IMR-90 (cell line): Measurements from ENCODE around the gene RHBDL1. TPM values are rescaled to one million over a fixed set of nuclear protein-coding genes. Genes with fewer than 3 reads are reported as not detected.

Experiments
- ATAC-seq: fragments of 200-7000 bp; cut with Tn5 transposase; 2 replicates; pipeline ENCODE4 v1.9.1; 2020; ENCODE audit warnings: low read depth, mild to moderate bottlenecking, moderate library complexity
- BruUV-seq: library from RNA; stranded (reverse); fragments of 400-500 nt; replicated peaks from 2 replicates; lab custom pipeline; 2021; lab: Mats Ljungman, UMichigan
- CTCF ChIA-PET: fragments of 300-600 bp; formaldehyde crosslinking; extraction: SDS; loops from one replicate; lab custom pipeline; 2021; ENCODE audit warnings: antibody characterized with exemption; lab: Yijun Ruan, JAX
- POLR2A ChIA-PET: fragments of 300-600 bp; sonication (Branson Sonifier 250); formaldehyde crosslinking; loops from one replicate; lab custom pipeline; 2022; ENCODE audit warnings: antibody characterized with exemption; ENCODE audit not compliant: unreplicated experiment; lab: Charles Lee
- DNase-seq: peaks from one replicate; pipeline ENCODE4 v3.0.0; 2013
- H2AFZ ChIP-seq: replicated peaks from 2 replicates; pipeline ENCODE3; 2013; ENCODE audit warnings: low read length, mild to moderate bottlenecking; ENCODE audit not compliant: poor library complexity
- H2AK5ac ChIP-seq: 2 replicates; pipeline ENCODE4 v1.6.1; 2013; ENCODE audit warnings: low read depth, low read length, inconsistent platforms
- H2AK9ac ChIP-seq: replicated peaks from 2 replicates; pipeline ENCODE3; 2013; ENCODE audit warnings: mild to moderate bottlenecking, low read depth, low read length, moderate library complexity; ENCODE audit not compliant: poor library complexity
- H2BK120ac ChIP-seq: 2 replicates; pipeline ENCODE4 v1.6.1; 2013; ENCODE audit warnings: low read depth, low read length, inconsistent platforms
- H2BK15ac ChIP-seq: 3 replicates; pipeline ENCODE4 v1.6.1; 2013; ENCODE audit warnings: low read depth, low read length, inconsistent platforms
- H2BK20ac ChIP-seq: 2 replicates; pipeline ENCODE4 v1.6.1; 2013; ENCODE audit warnings: low read depth, mild to moderate bottlenecking, inconsistent platforms, low read length, moderate library complexity
- H2BK5ac ChIP-seq: 2 replicates; pipeline ENCODE4 v1.6.1; 2013; ENCODE audit warnings: mild to moderate bottlenecking, low read depth, low read length, inconsistent platforms; ENCODE audit not compliant: poor library complexity, severe bottlenecking
- H3K14ac ChIP-seq: replicated peaks from 2 replicates; pipeline ENCODE4 v1.6.1; 2013; ENCODE audit warnings: low read depth, low read length, inconsistent platforms
- H3K18ac ChIP-seq: 2 replicates; pipeline ENCODE4 v1.6.1; 2013; ENCODE audit warnings: low read depth, low read length, control low read depth
- H3K23ac ChIP-seq: 2 replicates; pipeline ENCODE4 v1.6.1; 2013; ENCODE audit warnings: low read depth, low read length, inconsistent platforms
- H3K27ac ChIP-seq: 2 replicates; pipeline ENCODE4 v1.5.1; 2013; ENCODE audit warnings: mild to moderate bottlenecking, control low read depth, low read length; ENCODE audit not compliant: insufficient read depth
- H3K27me3 ChIP-seq: 2 replicates; pipeline ENCODE4 v1.6.1; 2013; ENCODE audit warnings: low read length; ENCODE audit not compliant: control insufficient read depth, insufficient read depth
- H3K36me3 ChIP-seq: 2 replicates; pipeline ENCODE4 v1.6.1; 2013; ENCODE audit warnings: low read length, mixed read lengths; ENCODE audit not compliant: control insufficient read depth, insufficient read depth
- H3K4ac ChIP-seq: 2 replicates; pipeline ENCODE4 v1.6.1; 2013; ENCODE audit warnings: low read depth, low read length, inconsistent platforms
- H3K4me1 ChIP-seq: 2 replicates; pipeline ENCODE4 v1.6.1; 2013; ENCODE audit warnings: low read length, mixed read lengths; ENCODE audit not compliant: control insufficient read depth, insufficient read depth
- H3K4me2 ChIP-seq: 2 replicates; pipeline ENCODE4 v1.6.1; 2013; ENCODE audit warnings: low read depth, mild to moderate bottlenecking, control low read depth, low read length, moderate library complexity
- H3K4me3 ChIP-seq: 2 replicates; pipeline ENCODE4 v1.5.1; 2013; ENCODE audit warnings: low read depth, mild to moderate bottlenecking, control low read depth, low read length, moderate library complexity; ENCODE audit not compliant: insufficient read depth
- H3K56ac ChIP-seq: 2 replicates; pipeline ENCODE4 v1.6.1; 2013; ENCODE audit warnings: low read length, inconsistent platforms; ENCODE audit not compliant: insufficient read depth; ENCODE audit errors: extremely low read depth
- H3K79me1 ChIP-seq, 2 experiments: 2 replicates each; pipeline ENCODE4 v1.6.1; 2013; ENCODE audit warnings: low read length in 2 of 2, inconsistent platforms in 1 of 2, low read depth in 1 of 2
- H3K9ac ChIP-seq: 2 replicates; pipeline ENCODE4 v1.6.1; 2013; ENCODE audit warnings: low read depth, low read length, control low read depth
- H3K9me1 ChIP-seq: 2 replicates; pipeline ENCODE4 v1.6.1; 2013; ENCODE audit warnings: low read length, inconsistent platforms; ENCODE audit not compliant: insufficient read depth
- H3K9me3 ChIP-seq: 2 replicates; pipeline ENCODE4 v1.6.1; 2013; ENCODE audit warnings: low read length; ENCODE audit not compliant: control insufficient read depth, insufficient read depth
- H4K20me1 ChIP-seq: 2 replicates; pipeline ENCODE4 v1.6.1; 2013; ENCODE audit warnings: low read length, inconsistent platforms; ENCODE audit not compliant: insufficient read depth
- H4K5ac ChIP-seq: 2 replicates; pipeline ENCODE4 v1.6.1; 2013; ENCODE audit warnings: mild to moderate bottlenecking, low read depth, low read length, control low read depth
- H4K8ac ChIP-seq, 2 experiments: 2 replicates each; pipeline ENCODE4 v1.6.1; 2013; ENCODE audit warnings: low read depth in 2 of 2, low read length in 2 of 2, control low read depth in 1 of 2, inconsistent platforms in 1 of 2
- H4K91ac ChIP-seq: 2 replicates; pipeline ENCODE4 v1.6.1; 2013; ENCODE audit warnings: low read depth, low read length, inconsistent platforms; ENCODE audit not compliant: insufficient read depth
- FOS ChIP-seq: fragments of 150-350 bp; IDR thresholded peaks from 2 replicates; pipeline ENCODE4 v1.6.1; 2016; ENCODE audit warnings: low read depth, low read length
- RFX5 ChIP-seq: IDR thresholded peaks from 2 replicates; pipeline ENCODE4 v1.8.0; 2012; ENCODE audit warnings: low read depth, mild to moderate bottlenecking, low read length, moderate library complexity
- WGBS, 2 experiments: methylation state at CpG; one replicate each; pipeline versions ENCODE4 v1.1.5 to v1.1.7; 2013; ENCODE audit warnings: missing lambda C conversion rate in 2 of 2; ENCODE audit not compliant: insufficient read length in 1 of 2; ENCODE audit errors: extremely low coverage in 2 of 2; 5-methylcytosine and 5-hydroxymethylcytosine counted together
- dilution Hi-C: fragments of 300-500 bp; cut with HindIII; formaldehyde crosslinking; loops from one replicate; pipeline ENCODE4 v1.14.3; 2018; ENCODE audit warnings: low sequenced_read_pairs; ENCODE audit not compliant: unreplicated experiment
- in situ Hi-C: fragments of 300-500 bp; cut with MboI; formaldehyde crosslinking; loops from 3 replicates; pipeline ENCODE4 v1.14.3; 2019; ENCODE audit warnings: low sequenced_read_pairs, inconsistent platforms, mixed read lengths
- intact Hi-C: fragments of 100-400 bp; cut with micrococcal nuclease; formaldehyde crosslinking; loops from 2 replicates; pipeline ENCODE4 v1.10.0; 2022
- polyA plus RNA-seq, 3 experiments: library from polyadenylated mRNA; depleted of rRNA; stranded (reverse); fragments of >200 nt; gene quantifications; 2 replicates each; pipeline ENCODE4 v1.2.3, GENCODE V29; 2012; ENCODE audit warnings: low replicate concordance in 1 of 3
- total RNA-seq: library from RNA; depleted of rRNA; stranded (reverse); fragments of >200 nt; gene quantifications from 2 replicates; pipeline ENCODE4 v1.2.3, GENCODE V29; 2012
- TF ChIP-seq, protein P1 (sequence below): fragments of 150-350 bp; IDR thresholded peaks from 2 replicates; pipeline ENCODE4 v1.6.1; 2017; ENCODE audit warnings: mild to moderate bottlenecking, antibody characterized with exemption, low read length, low read depth

Gene RHBDL1
- total and polyA plus RNA-seq, 2 of the 4 experiments (the other 2 are of a cell fraction), result 0.72 to 4.1 TPM

DNA sequence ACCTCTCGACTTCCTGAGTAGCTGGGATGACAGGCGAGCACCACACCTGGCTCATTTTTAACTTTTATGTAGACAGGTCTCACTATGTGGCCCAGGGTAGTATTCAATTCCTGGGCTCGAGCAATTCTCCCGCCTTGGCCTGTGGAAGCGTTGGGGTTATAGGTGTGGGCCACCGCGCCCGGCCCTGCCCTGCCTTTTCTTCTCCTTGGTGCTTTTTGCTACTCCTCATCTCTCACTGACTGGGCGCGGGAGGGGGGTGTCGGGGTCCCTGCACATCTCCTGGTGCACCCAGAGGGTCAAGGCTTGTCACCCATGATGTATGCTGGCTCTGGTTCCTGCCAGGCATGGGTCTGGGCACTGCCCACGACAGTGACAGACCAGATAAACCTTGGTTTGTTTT is 30.9 kb upstream of the RHBDL1 start:
- H2AK5ac ChIP-seq, result no peak overlapping the region
- H3K4me2 ChIP-seq, result no peak overlapping the region
- no peaks in the 10 kb centered on the region for H3K27me3 ChIP-seq
- intact Hi-C loops (no loop called here), in situ Hi-C loops (loop anchor here (10.0 kb wide), 1 partner anchor 250 kb away; the partner anchor contains the start of gene NME4), dilution Hi-C loops (no loop called here)
- no peak overlapping the region for H4K5ac ChIP-seq
- H2BK120ac ChIP-seq, result no peak overlapping the region
- CTCF ChIA-PET, result no interaction called here
- peaks cover 16% of the 10 kb centered on the region for H3K4me1 ChIP-seq
- no peak overlapping the region for H3K9ac ChIP-seq
- H3K4me3 ChIP-seq, result no peak overlapping the region
- no peak overlapping the region for H3K18ac ChIP-seq
- no peak overlapping the region for H3K14ac ChIP-seq
- H2BK5ac ChIP-seq, result no peak overlapping the region
- POLR2A ChIA-PET, result interaction anchor here (1.2 kb wide), 1 partner anchor 52 kb away, joined by 20 read pairs; no protein-coding TSS in a partner anchor
- H3K9me1 ChIP-seq, result peaks cover 8% of the 10 kb centered on the region; the same call in 1 of the 2 replicates
- no peak overlapping the region for H2AK9ac ChIP-seq
- no peak overlapping the region for H2AFZ ChIP-seq
- H3K27ac ChIP-seq, result no peak overlapping the region
- TF ChIP-seq, protein P1, sequence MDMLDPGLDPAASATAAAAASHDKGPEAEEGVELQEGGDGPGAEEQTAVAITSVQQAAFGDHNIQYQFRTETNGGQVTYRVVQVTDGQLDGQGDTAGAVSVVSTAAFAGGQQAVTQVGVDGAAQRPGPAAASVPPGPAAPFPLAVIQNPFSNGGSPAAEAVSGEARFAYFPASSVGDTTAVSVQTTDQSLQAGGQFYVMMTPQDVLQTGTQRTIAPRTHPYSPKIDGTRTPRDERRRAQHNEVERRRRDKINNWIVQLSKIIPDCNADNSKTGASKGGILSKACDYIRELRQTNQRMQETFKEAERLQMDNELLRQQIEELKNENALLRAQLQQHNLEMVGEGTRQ, result no peak
- TF ChIP-seq FOS, result no peak
- TF ChIP-seq RFX5, result no peak
- ATAC-seq (no peak), DNase-seq (no peak)
- H3K56ac ChIP-seq, result no peak overlapping the region
- H3K4ac ChIP-seq, result no peak overlapping the region
- H4K20me1 ChIP-seq, result no peaks in the 10 kb centered on the region; the same call in 1 of the 2 replicates
- no peak overlapping the region for H4K8ac ChIP-seq
- no TSS peak for BruUV-seq
- H3K9me3 ChIP-seq, result no peaks in the 10 kb centered on the region
- no peak overlapping the region for H2BK20ac ChIP-seq
- peaks cover 9 to 54% of the 10 kb centered on the region in 2 experiments; a peak in 3 of 4 replicates for H3K79me1 ChIP-seq
- H3K36me3 ChIP-seq, result no peaks in the 10 kb centered on the region
- WGBS, 2 experiments, result no CpG with 5 or more reads among the region's 12 CpGs
- H2BK15ac ChIP-seq, result no peak overlapping the region
- H4K91ac ChIP-seq, result no peak overlapping the region
- no peak overlapping the region for H3K23ac ChIP-seq
